SK-N-SH treated with all-trans-retinoic acid at 6 μM for 48 hours (cell line): ENCODE results near the gene TES.

Experiments
- ATAC-seq: fragments of 200-7000 bp; cut with Tn5 transposase; 3 replicates; pipeline ENCODE4 v1.9.1; 2020; ENCODE audit warnings: mild to moderate bottlenecking, moderate library complexity
- ARNTL ChIP-seq: fragments of 450-650 bp; formaldehyde crosslinking; IDR thresholded peaks from 2 replicates; pipeline ENCODE4 v1.5.0; 2020; ENCODE audit warnings: low read depth, mild to moderate bottlenecking, moderate library complexity, borderline replicate concordance
- BACH2 ChIP-seq: fragments of 250-450 bp; sonication (Bioruptor Pico); IDR thresholded peaks from 2 replicates; pipeline ENCODE4 v1.9.0; 2021; ENCODE audit warnings: mild to moderate bottlenecking, borderline replicate concordance
- CSDC2 ChIP-seq: fragments of 250-450 bp; sonication (Bioruptor Pico); IDR thresholded peaks from 2 replicates; pipeline ENCODE4 v1.5.0; 2020; ENCODE audit warnings: mild to moderate bottlenecking, moderate library complexity
- ESRRG ChIP-seq: fragments of 250-450 bp; sonication (Bioruptor Pico); IDR thresholded peaks from 2 replicates; pipeline ENCODE4 v1.6.1; 2021; ENCODE audit warnings: mild to moderate bottlenecking
- GLIS3 ChIP-seq: fragments of 250-450 bp; sonication (Bioruptor Pico); IDR thresholded peaks from 2 replicates; pipeline ENCODE4 v1.5.0; 2020; ENCODE audit warnings: mild to moderate bottlenecking, moderate library complexity
- ISL1 ChIP-seq: fragments of 250-450 bp; sonication (Bioruptor Pico); IDR thresholded peaks from 2 replicates; pipeline ENCODE4 v2.1.2; 2022; ENCODE audit warnings: mild to moderate bottlenecking, moderate library complexity
- OSR1 ChIP-seq: fragments of 250-450 bp; sonication (Bioruptor Pico); IDR thresholded peaks from 2 replicates; pipeline ENCODE4 v1.8.0; 2022; ENCODE audit warnings: moderate library complexity, mild to moderate bottlenecking, inconsistent platforms
- PATZ1 ChIP-seq: fragments of 250-450 bp; sonication (Bioruptor Pico); IDR thresholded peaks from 2 replicates; pipeline ENCODE4 v1.8.0; 2020; ENCODE audit warnings: mild to moderate bottlenecking, moderate library complexity, borderline replicate concordance
- POU6F1 ChIP-seq: fragments of 250-450 bp; sonication (Bioruptor Pico); IDR thresholded peaks from 2 replicates; pipeline ENCODE4 v1.8.0; 2021; ENCODE audit warnings: low read depth, mild to moderate bottlenecking, moderate library complexity, borderline replicate concordance
- PPARA ChIP-seq: fragments of 250-450 bp; sonication (Bioruptor Pico); IDR thresholded peaks from 2 replicates; pipeline ENCODE4 v1.5.0; 2020; ENCODE audit warnings: mild to moderate bottlenecking, borderline replicate concordance
- RARB ChIP-seq: fragments of 250-450 bp; sonication (Bioruptor Pico); IDR thresholded peaks from 2 replicates; pipeline ENCODE4 v1.8.0; 2021; ENCODE audit warnings: mild to moderate bottlenecking, moderate library complexity
- SNAI2 ChIP-seq: fragments of 250-450 bp; sonication (Bioruptor Pico); IDR thresholded peaks from 2 replicates; pipeline ENCODE4 v1.5.0; 2020; ENCODE audit warnings: mild to moderate bottlenecking, moderate library complexity
- TCF4 ChIP-seq: fragments of 250-450 bp; sonication (Bioruptor Pico); IDR thresholded peaks from 2 replicates; pipeline ENCODE4 v1.8.0; 2021; ENCODE audit warnings: mild to moderate bottlenecking, moderate library complexity, borderline replicate concordance
- TOX ChIP-seq: fragments of 250-450 bp; sonication (Bioruptor Pico); IDR thresholded peaks from 2 replicates; pipeline ENCODE4 v1.8.0; 2021; ENCODE audit warnings: mild to moderate bottlenecking, moderate library complexity, borderline replicate concordance
- ZC3H10 ChIP-seq: fragments of 250-450 bp; sonication (Bioruptor Pico); IDR thresholded peaks from 2 replicates; pipeline ENCODE4 v1.5.1; 2021; ENCODE audit warnings: mild to moderate bottlenecking, moderate library complexity
- ZFP3 ChIP-seq: fragments of 250-450 bp; sonication (Bioruptor Pico); IDR thresholded peaks from 2 replicates; pipeline ENCODE4 v1.5.0; 2020; ENCODE audit warnings: mild to moderate bottlenecking, moderate library complexity
- ZFP30 ChIP-seq: fragments of 450-650 bp; formaldehyde crosslinking; IDR thresholded peaks from 2 replicates; pipeline ENCODE4 v1.5.0; 2022; ENCODE audit warnings: mild to moderate bottlenecking, moderate library complexity
- ZNF565 ChIP-seq: fragments of 450-650 bp; formaldehyde crosslinking; conservative IDR thresholded peaks from 2 replicates; pipeline ENCODE4 v1.5.0; 2020; ENCODE audit warnings: low read depth, mild to moderate bottlenecking, moderate library complexity
- ZNF70 ChIP-seq: fragments of 450-650 bp; formaldehyde crosslinking; IDR thresholded peaks from 2 replicates; pipeline ENCODE4 v1.5.0; 2020; ENCODE audit warnings: mild to moderate bottlenecking, moderate library complexity
- ZNF8 ChIP-seq: fragments of 450-650 bp; formaldehyde crosslinking; IDR thresholded peaks from 2 replicates; pipeline ENCODE4 v1.5.0; 2020; ENCODE audit warnings: mild to moderate bottlenecking, moderate library complexity
- TF ChIP-seq, protein P1 (sequence below): fragments of 250-450 bp; sonication (Bioruptor Pico); IDR thresholded peaks from 2 replicates; pipeline ENCODE4 v1.5.0; 2020; ENCODE audit warnings: mild to moderate bottlenecking, moderate library complexity

Gene TES

GRCh38 chr7:116230191-116231005 is 20.1 kb downstream of the TES start:
- TF ChIP-seq CSDC2 (CRISPR knock-in tag) (0 out of 2 replicates have a peak, but pooled peaks have one; percentile 27), ESRRG (no peak)
- ATAC-seq, result no peak

GRCh38 chr7:116231543-116231942 is 21.2 kb downstream of the TES start:
- no peak for ATAC-seq
- no peak for TF ChIP-seq GLIS3
- TF ChIP-seq POU6F1 (CRISPR knock-in tag), result no peak
- TF ChIP-seq ZC3H10 (CRISPR knock-in tag), result no peak
- TF ChIP-seq ISL1 (CRISPR knock-in tag), result no peak
- no peak for TF ChIP-seq ZNF565 (CRISPR knock-in tag)
- TF ChIP-seq ARNTL (CRISPR knock-in tag), result no peak
- TF ChIP-seq ESRRG, result no peak
- no peak for TF ChIP-seq RARB (CRISPR knock-in tag)
- no peak for TF ChIP-seq OSR1
- no peak for TF ChIP-seq ZFP30 (CRISPR knock-in tag)
- TF ChIP-seq PATZ1 (CRISPR knock-in tag), result no peak
- TF ChIP-seq BACH2 (CRISPR knock-in tag), result no peak
- no peak for TF ChIP-seq TCF4 (CRISPR knock-in tag)
- no peak for TF ChIP-seq ZFP3 (CRISPR knock-in tag)
- no peak for TF ChIP-seq ZNF70 (CRISPR knock-in tag)
- TF ChIP-seq TOX (CRISPR knock-in tag), result no peak
- TF ChIP-seq, protein P1, sequence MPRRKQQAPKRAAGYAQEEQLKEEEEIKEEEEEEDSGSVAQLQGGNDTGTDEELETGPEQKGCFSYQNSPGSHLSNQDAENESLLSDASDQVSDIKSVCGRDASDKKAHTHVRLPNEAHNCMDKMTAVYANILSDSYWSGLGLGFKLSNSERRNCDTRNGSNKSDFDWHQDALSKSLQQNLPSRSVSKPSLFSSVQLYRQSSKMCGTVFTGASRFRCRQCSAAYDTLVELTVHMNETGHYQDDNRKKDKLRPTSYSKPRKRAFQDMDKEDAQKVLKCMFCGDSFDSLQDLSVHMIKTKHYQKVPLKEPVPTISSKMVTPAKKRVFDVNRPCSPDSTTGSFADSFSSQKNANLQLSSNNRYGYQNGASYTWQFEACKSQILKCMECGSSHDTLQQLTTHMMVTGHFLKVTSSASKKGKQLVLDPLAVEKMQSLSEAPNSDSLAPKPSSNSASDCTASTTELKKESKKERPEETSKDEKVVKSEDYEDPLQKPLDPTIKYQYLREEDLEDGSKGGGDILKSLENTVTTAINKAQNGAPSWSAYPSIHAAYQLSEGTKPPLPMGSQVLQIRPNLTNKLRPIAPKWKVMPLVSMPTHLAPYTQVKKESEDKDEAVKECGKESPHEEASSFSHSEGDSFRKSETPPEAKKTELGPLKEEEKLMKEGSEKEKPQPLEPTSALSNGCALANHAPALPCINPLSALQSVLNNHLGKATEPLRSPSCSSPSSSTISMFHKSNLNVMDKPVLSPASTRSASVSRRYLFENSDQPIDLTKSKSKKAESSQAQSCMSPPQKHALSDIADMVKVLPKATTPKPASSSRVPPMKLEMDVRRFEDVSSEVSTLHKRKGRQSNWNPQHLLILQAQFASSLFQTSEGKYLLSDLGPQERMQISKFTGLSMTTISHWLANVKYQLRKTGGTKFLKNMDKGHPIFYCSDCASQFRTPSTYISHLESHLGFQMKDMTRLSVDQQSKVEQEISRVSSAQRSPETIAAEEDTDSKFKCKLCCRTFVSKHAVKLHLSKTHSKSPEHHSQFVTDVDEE (CRISPR knock-in tag), result no peak

- TF ChIP-seq SNAI2 (CRISPR knock-in tag), result no peak
- no peak for TF ChIP-seq TOX (CRISPR knock-in tag)
- no peak for TF ChIP-seq ISL1 (CRISPR knock-in tag)
- TF ChIP-seq ZNF565 (CRISPR knock-in tag), result no peak
- no peak for TF ChIP-seq ZFP3 (CRISPR knock-in tag)
- no peak for TF ChIP-seq RARB (CRISPR knock-in tag)
- TF ChIP-seq GLIS3, result no peak
- no peak for TF ChIP-seq POU6F1 (CRISPR knock-in tag)
- TF ChIP-seq ARNTL (CRISPR knock-in tag), result no peak
- no peak for TF ChIP-seq ZNF8 (CRISPR knock-in tag)
- TF ChIP-seq ESRRG, result no peak
- no peak for TF ChIP-seq ZC3H10 (CRISPR knock-in tag)
- no peak for TF ChIP-seq PPARA (CRISPR knock-in tag)
- no peak for TF ChIP-seq BACH2 (CRISPR knock-in tag)
- TF ChIP-seq ZFP30 (CRISPR knock-in tag), result no peak
- TF ChIP-seq CSDC2 (CRISPR knock-in tag), result no peak
- TF ChIP-seq PATZ1 (CRISPR knock-in tag), result no peak
- TF ChIP-seq OSR1, result no peak
- TF ChIP-seq ZNF70 (CRISPR knock-in tag), result no peak
- no peak for ATAC-seq
These were observed 21.6 kb downstream of the TES start for GRCh38 chr7:116231949-116232348.
